Endodermal cell (in vitro differentiated cells): Measurements from ENCODE around the gene SLC11A1. TPM values are rescaled to one million over a fixed set of nuclear protein-coding genes. Genes with fewer than 3 reads are reported as not detected.

Experiments
- DNase-seq: peaks from one replicate; pipeline ENCODE4 v3.0.0-alpha.2; 2017
- H3K27ac ChIP-seq: 2 replicates; pipeline ENCODE4 v1.5.1; 2013; ENCODE audit warnings: mild to moderate bottlenecking, low read depth, low read length, moderate library complexity
- H3K27me3 ChIP-seq: 2 replicates; pipeline ENCODE4 v1.6.1; 2013; ENCODE audit warnings: mild to moderate bottlenecking, low read length, moderate library complexity; ENCODE audit not compliant: insufficient read depth, control insufficient read depth, poor library complexity, severe bottlenecking
- H3K36me3 ChIP-seq: 2 replicates; pipeline ENCODE4 v1.7.0; 2013; ENCODE audit warnings: mild to moderate bottlenecking, low read length, moderate library complexity; ENCODE audit not compliant: control insufficient read depth, insufficient read depth
- H3K4me1 ChIP-seq: one replicate; pipeline ENCODE4 v1.7.0; 2013; ENCODE audit warnings: low read length; ENCODE audit not compliant: control insufficient read depth, insufficient read depth
- H3K4me3 ChIP-seq: 2 replicates; pipeline ENCODE4 v1.5.1; 2013; ENCODE audit warnings: mild to moderate bottlenecking, low read length, moderate library complexity
- H3K9ac ChIP-seq: 2 replicates; pipeline ENCODE4 v1.6.1; 2013; ENCODE audit warnings: mild to moderate bottlenecking, low read length, moderate library complexity; ENCODE audit not compliant: poor library complexity, severe bottlenecking; ENCODE audit errors: extremely low read depth
- H3K9me3 ChIP-seq: 2 replicates; pipeline ENCODE4 v1.6.1; 2013; ENCODE audit warnings: mild to moderate bottlenecking, low read length, moderate library complexity; ENCODE audit not compliant: control insufficient read depth
- H3K27ac Mint-ChIP-seq: 2 replicates; pipeline ENCODE4 v1.8.0; 2020; ENCODE audit warnings: mixed read lengths
- H3K27me3 Mint-ChIP-seq: 2 replicates; pipeline ENCODE4 v1.8.0; 2021; ENCODE audit warnings: mild to moderate bottlenecking, mixed read lengths; ENCODE audit not compliant: insufficient read depth
- H3K36me3 Mint-ChIP-seq: 2 replicates; pipeline ENCODE4 v1.8.0; 2020; ENCODE audit warnings: low read depth, mixed read lengths
- H3K4me1 Mint-ChIP-seq: 2 replicates; pipeline ENCODE4 v1.8.0; 2020; ENCODE audit warnings: mixed read lengths
- H3K4me3 Mint-ChIP-seq: 2 replicates; pipeline ENCODE4 v1.8.0; 2020; ENCODE audit warnings: mild to moderate bottlenecking, moderate library complexity, mixed read lengths
- H3K9me3 Mint-ChIP-seq: 2 replicates; pipeline ENCODE4 v1.8.0; 2020; ENCODE audit warnings: mild to moderate bottlenecking, mixed read lengths
- WGBS, 2 experiments: methylation state at CpG; one replicate each; pipeline versions ENCODE4 v1.1.5 to v1.1.7; 2013; ENCODE audit warnings: missing lambda C conversion rate in 2 of 2, mixed read lengths in 1 of 2; ENCODE audit not compliant: insufficient coverage in 1 of 2, insufficient read length in 1 of 2; 5-methylcytosine and 5-hydroxymethylcytosine counted together
- total RNA-seq, 2 donors: library from RNA; stranded (reverse); fragmentation: NEBNext Ultra II Directional in 1 of 2; extraction: Animal tissue kit (Norgen Biotek cat#: 25700) in 1 of 2; gene quantifications; 2 replicates in 1 of 2; 3 replicates in 1 of 2; pipeline ENCODE4 v1.2.1, GENCODE V29; 2021
- TF ChIP-seq, protein P1 (sequence below): fragments of 200-600 bp; sonication (generic); conservative IDR thresholded peaks from 2 replicates; pipeline ENCODE4 v1.5.0; 2021; ENCODE audit warnings: antibody characterized with exemption, mild to moderate bottlenecking

Gene SLC11A1
- total RNA-seq, 2 donors from 2014 or later, result 0.09 TPM; not detected in 1

- no peak overlapping the region for H3K27ac Mint-ChIP-seq
- H3K4me1 Mint-ChIP-seq, result peaks cover 11% of the 10 kb centered on the region
- H3K9me3 Mint-ChIP-seq, result no peaks in the 10 kb centered on the region
- Histone ChIP-seq H3K9ac (no peak overlapping the region), H3K4me3 (no peak overlapping the region), H3K4me1 (peaks cover 7% of the 10 kb centered on the region), H3K27ac (no peak overlapping the region), H3K27me3 (no peaks in the 10 kb centered on the region), H3K9me3 (no peaks in the 10 kb centered on the region), H3K36me3 (no peaks in the 10 kb centered on the region)
- TF ChIP-seq, protein P1, sequence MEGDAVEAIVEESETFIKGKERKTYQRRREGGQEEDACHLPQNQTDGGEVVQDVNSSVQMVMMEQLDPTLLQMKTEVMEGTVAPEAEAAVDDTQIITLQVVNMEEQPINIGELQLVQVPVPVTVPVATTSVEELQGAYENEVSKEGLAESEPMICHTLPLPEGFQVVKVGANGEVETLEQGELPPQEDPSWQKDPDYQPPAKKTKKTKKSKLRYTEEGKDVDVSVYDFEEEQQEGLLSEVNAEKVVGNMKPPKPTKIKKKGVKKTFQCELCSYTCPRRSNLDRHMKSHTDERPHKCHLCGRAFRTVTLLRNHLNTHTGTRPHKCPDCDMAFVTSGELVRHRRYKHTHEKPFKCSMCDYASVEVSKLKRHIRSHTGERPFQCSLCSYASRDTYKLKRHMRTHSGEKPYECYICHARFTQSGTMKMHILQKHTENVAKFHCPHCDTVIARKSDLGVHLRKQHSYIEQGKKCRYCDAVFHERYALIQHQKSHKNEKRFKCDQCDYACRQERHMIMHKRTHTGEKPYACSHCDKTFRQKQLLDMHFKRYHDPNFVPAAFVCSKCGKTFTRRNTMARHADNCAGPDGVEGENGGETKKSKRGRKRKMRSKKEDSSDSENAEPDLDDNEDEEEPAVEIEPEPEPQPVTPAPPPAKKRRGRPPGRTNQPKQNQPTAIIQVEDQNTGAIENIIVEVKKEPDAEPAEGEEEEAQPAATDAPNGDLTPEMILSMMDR, result no peak
- DNase-seq, result no peak
- 94 to 100% methylated on average over 1 to 2 of the region's 2 CpGs for WGBS, 2 experiments
- no peak overlapping the region for H3K4me3 Mint-ChIP-seq
- peaks cover 11% of the 10 kb centered on the region for H3K36me3 Mint-ChIP-seq
- no peaks in the 10 kb centered on the region for H3K27me3 Mint-ChIP-seq
Observed at GRCh38 chr2:218421027-218421426, 39.0 kb downstream of the SLC11A1 start.

GRCh38 chr2:218422403-218423086 is 40.5 kb downstream of the SLC11A1 start:
- Histone ChIP-seq H3K36me3 (peaks cover under 1% of the 10 kb centered on the region), H3K27ac (no peak overlapping the region), H3K9me3 (no peaks in the 10 kb centered on the region), H3K4me1 (peaks cover 7% of the 10 kb centered on the region), H3K9ac (no peak overlapping the region), H3K4me3 (no peak overlapping the region), H3K27me3 (no peaks in the 10 kb centered on the region)
- no peaks in the 10 kb centered on the region for H3K27me3 Mint-ChIP-seq
- DNase-seq, result no peak
- H3K4me1 Mint-ChIP-seq, result peaks cover 11% of the 10 kb centered on the region
- H3K9me3 Mint-ChIP-seq, result no peaks in the 10 kb centered on the region
- WGBS, 2 experiments, result 88 to 92% methylated on average over 8 to 9 of the region's 9 CpGs
- peaks cover 13% of the 10 kb centered on the region for H3K36me3 Mint-ChIP-seq
- H3K4me3 Mint-ChIP-seq, result no peak overlapping the region
- H3K27ac Mint-ChIP-seq, result no peak overlapping the region
- TF ChIP-seq, protein P1, result no peak

- H3K27ac Mint-ChIP-seq, result no peak overlapping the region
- H3K36me3 Mint-ChIP-seq, result peaks cover 20% of the 10 kb centered on the region
- H3K4me1 ChIP-seq, result peaks cover 7% of the 10 kb centered on the region
- no peaks in the 10 kb centered on the region for H3K9me3 ChIP-seq
- no peak overlapping the region for H3K9ac ChIP-seq
- no peaks in the 10 kb centered on the region for H3K27me3 ChIP-seq
- no peak overlapping the region for H3K4me3 Mint-ChIP-seq
- peaks cover 11% of the 10 kb centered on the region for H3K4me1 Mint-ChIP-seq
- no peak overlapping the region for H3K4me3 ChIP-seq
- H3K9me3 Mint-ChIP-seq, result no peaks in the 10 kb centered on the region
- TF ChIP-seq, protein P1, result no peak
- no peak overlapping the region for H3K27ac ChIP-seq
- 91 to 97% methylated on average over 5 to 9 of the region's 9 CpGs for WGBS, 2 experiments
- no peaks in the 10 kb centered on the region for H3K27me3 Mint-ChIP-seq
- no peak for DNase-seq
- H3K36me3 ChIP-seq, result peaks cover 4% of the 10 kb centered on the region
Observed at GRCh38 chr2:218423584-218423983, 41.5 kb downstream of the SLC11A1 start.
